Endothelial cell of umbilical vein (primary cell): ENCODE results near the gene FAM90A26. TPM values are rescaled to one million over a fixed set of nuclear protein-coding genes. Genes with fewer than 3 reads are reported as not detected.
"Not testable (repeated sequence)": the region's sequence is repeated elsewhere in the genome, so short reads cannot be mapped to it uniquely, and the experiment has no call there.

ENCODE experiments used
- BruUV-seq: library from RNA; stranded (reverse); fragments of 400-500 nt; replicated peaks from 2 replicates; lab custom pipeline; 2021; lab: Mats Ljungman, UMichigan
- CTCF ChIA-PET: fragments of 300-600, 350-600 bp; sonication (Branson Sonifier 250); formaldehyde crosslinking; loops from one replicate; lab custom pipeline; 2021; ENCODE audit warnings: antibody characterized with exemption, inconsistent platforms; lab: Charles Lee
- POLR2A ChIA-PET: fragments of 300-600, 350-600 bp; sonication (Branson Sonifier 250); formaldehyde crosslinking; loops from one replicate; lab custom pipeline; 2021; ENCODE audit warnings: antibody characterized with exemption, inconsistent platforms; lab: Charles Lee
- DNase-seq: peaks from one replicate; pipeline ENCODE4 v3.0.0-alpha.2; 2011; ENCODE audit warnings: low read depth, low spot score
- FAIRE-seq: peaks from 2 replicates; lab custom pipeline; 2011; peaks lifted over from hg19 to GRCh38; lab: Jason Lieb, UNC
- H2AFZ ChIP-seq: 2 replicates; pipeline ENCODE4 v1.6.0; 2012; ENCODE audit warnings: low read depth, low read length, control low read depth, inconsistent platforms
- H3K27ac ChIP-seq: 2 replicates; pipeline ENCODE4 v1.5.1; 2011; ENCODE audit warnings: low read depth, mild to moderate bottlenecking, control low read depth, low read length, moderate library complexity; ENCODE audit not compliant: insufficient read depth
- H3K27me3 ChIP-seq, 2 experiments: 2 replicates each; pipeline versions ENCODE4 v1.6.0 to v1.6.1; 2011; ENCODE audit warnings: low read length in 2 of 2, mixed read lengths in 1 of 2; ENCODE audit not compliant: control insufficient read depth in 2 of 2, insufficient read depth in 2 of 2
- H3K36me3 ChIP-seq, 2 experiments: 2 replicates in 1 of 2; 3 replicates in 1 of 2; pipeline ENCODE4 v1.5.1; 2011; ENCODE audit warnings: low read length in 2 of 2, mild to moderate bottlenecking in 1 of 2, moderate library complexity in 1 of 2; ENCODE audit not compliant: control insufficient read depth in 2 of 2, insufficient read depth in 2 of 2; ENCODE audit errors: extremely low read depth in 1 of 2
- H3K4me1 ChIP-seq: 3 replicates; pipeline ENCODE4 v1.5.1; 2011; ENCODE audit warnings: mild to moderate bottlenecking, low read length; ENCODE audit not compliant: control insufficient read depth, insufficient read depth; ENCODE audit errors: extremely low read depth
- H3K4me2 ChIP-seq: 2 replicates; pipeline ENCODE4 v1.6.1; 2011; ENCODE audit warnings: low read length, control low read depth, mixed read lengths; ENCODE audit not compliant: insufficient read depth
- H3K4me3 ChIP-seq, 3 experiments: fragments of 200-600 bp in 1 of 3; sonication (generic), shearing (Covaris generic) in 1 of 3; replicated peaks in 1 of 3; 2 replicates each; pipeline ENCODE4 v1.5.1; 2011 to 2016; ENCODE audit warnings: control low read depth in 3 of 3, low read length in 3 of 3, mild to moderate bottlenecking in 2 of 3, inconsistent platforms in 1 of 3, low read depth in 1 of 3, moderate library complexity in 1 of 3; ENCODE audit not compliant: insufficient read depth in 1 of 3
- H3K79me2 ChIP-seq: 2 replicates; pipeline ENCODE4 v1.6.0; 2012; ENCODE audit warnings: low read length, inconsistent platforms; ENCODE audit not compliant: control insufficient read depth, insufficient read depth
- H3K9ac ChIP-seq: replicated peaks from 2 replicates; pipeline ENCODE3; 2011; ENCODE audit warnings: low read length, control low read depth; ENCODE audit not compliant: insufficient read depth; ENCODE audit errors: extremely low read depth
- H3K9me1 ChIP-seq: replicated peaks from 3 replicates; pipeline ENCODE4 v1.6.0; 2011; ENCODE audit warnings: mild to moderate bottlenecking, low read length; ENCODE audit not compliant: control insufficient read depth, insufficient read depth; ENCODE audit errors: extremely low read depth
- H3K9me3 ChIP-seq: replicated peaks from 2 replicates; pipeline ENCODE4 v1.5.1; 2012; ENCODE audit warnings: low read length, inconsistent platforms; ENCODE audit not compliant: control insufficient read depth, insufficient read depth
- H4K20me1 ChIP-seq: replicated peaks from 2 replicates; pipeline ENCODE3; 2011; ENCODE audit warnings: mild to moderate bottlenecking, low read length; ENCODE audit not compliant: control insufficient read depth, insufficient read depth; ENCODE audit errors: extremely low read depth
- CTCF ChIP-seq, 2 donors: IDR thresholded peaks; 1 replicate in 1 of 2; 2 replicates in 1 of 2; pipeline ENCODE4 v1.5.1; 2011; ENCODE audit warnings: low read length in 2 of 2, mild to moderate bottlenecking in 2 of 2, moderate library complexity in 2 of 2, control low read depth in 1 of 2, inconsistent platforms in 1 of 2, low read depth in 1 of 2; ENCODE audit not compliant: insufficient read depth in 1 of 2; ENCODE audit errors: extremely low read depth in 1 of 2
- dilution Hi-C: fragments of 300-500 bp; cut with MboI; formaldehyde crosslinking; loops from one replicate; pipeline ENCODE4 v1.15.0; 2019; ENCODE audit warnings: low sequenced_read_pairs; ENCODE audit not compliant: extremely low pct_ligation_motif_present
- intact Hi-C: fragments of 100-400 bp; cut with micrococcal nuclease; formaldehyde crosslinking; loops from one replicate; pipeline ENCODE4 v1.10.0; 2022
- polyA plus RNA-seq, 4 experiments: library from polyadenylated mRNA; depleted of rRNA in 3 of 4; stranded (reverse) in 3 of 4; unstranded in 1 of 4; fragments of >200 nt; gene quantifications; 2 replicates each; pipeline versions ENCODE4 v1.2.1 to v1.2.3, GENCODE V29; 2011 to 2012; ENCODE audit warnings: missing spikeins in 1 of 4
- total RNA-seq: library from RNA; stranded (reverse); gene quantifications from 2 replicates; pipeline ENCODE4 v1.2.3, GENCODE V29; 2021

Gene FAM90A26
- total and polyA plus RNA-seq, 2 donors (not counting 3 experiments of a cell fraction or from before 2014, with no cell fraction given), result not detected

DNA sequence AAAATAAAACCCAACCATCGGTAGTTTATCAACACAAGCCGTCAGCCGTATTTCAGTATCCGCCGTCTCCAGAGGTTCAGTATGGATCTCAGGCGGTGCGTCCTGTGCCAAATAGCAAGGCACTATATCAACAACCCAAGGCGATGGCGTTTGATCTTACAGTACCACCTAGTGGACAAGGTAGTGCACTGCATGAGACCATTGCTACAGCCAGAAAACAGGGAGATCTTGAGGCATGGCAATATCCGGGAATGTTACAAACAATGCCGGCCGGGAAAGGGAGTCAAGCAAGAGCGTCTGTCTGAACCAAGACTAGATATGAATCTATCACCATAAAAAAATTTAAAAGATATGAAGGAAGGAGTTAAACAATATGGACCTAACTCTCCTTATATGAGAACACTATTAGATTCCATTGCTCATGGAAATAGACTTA, 46.6 kb upstream of the FAM90A26 start:
- H3K27ac ChIP-seq, H3K4me2 ChIP-seq, H2AFZ ChIP-seq, H3K79me2 ChIP-seq, H3K9me3 ChIP-seq, H3K4me1 ChIP-seq, H3K9ac ChIP-seq, BruUV-seq, H3K4me3 ChIP-seq, H3K36me3 ChIP-seq, H3K27me3 ChIP-seq, H4K20me1 ChIP-seq, dilution Hi-C loops, CTCF ChIA-PET, H3K9me1 ChIP-seq, POLR2A ChIA-PET: not testable (repeated sequence)
- intact Hi-C loops, result loop anchor here (5.0 kb wide), 1 partner anchor 161 kb away; no protein-coding TSS in a partner anchor
- TF ChIP-seq CTCF (IDR thresholded peaks at IDR 0.05; ENCODE audit: extremely low read depth in 1 of 2, insufficient read depth in 1 of 2, low read depth in 1 of 2, low read length in 2 of 2), result peak; percentile 45 to 63
- DNase-seq, result peak; percentile 73
- peak; percentile 78 for FAIRE-seq

DNA sequence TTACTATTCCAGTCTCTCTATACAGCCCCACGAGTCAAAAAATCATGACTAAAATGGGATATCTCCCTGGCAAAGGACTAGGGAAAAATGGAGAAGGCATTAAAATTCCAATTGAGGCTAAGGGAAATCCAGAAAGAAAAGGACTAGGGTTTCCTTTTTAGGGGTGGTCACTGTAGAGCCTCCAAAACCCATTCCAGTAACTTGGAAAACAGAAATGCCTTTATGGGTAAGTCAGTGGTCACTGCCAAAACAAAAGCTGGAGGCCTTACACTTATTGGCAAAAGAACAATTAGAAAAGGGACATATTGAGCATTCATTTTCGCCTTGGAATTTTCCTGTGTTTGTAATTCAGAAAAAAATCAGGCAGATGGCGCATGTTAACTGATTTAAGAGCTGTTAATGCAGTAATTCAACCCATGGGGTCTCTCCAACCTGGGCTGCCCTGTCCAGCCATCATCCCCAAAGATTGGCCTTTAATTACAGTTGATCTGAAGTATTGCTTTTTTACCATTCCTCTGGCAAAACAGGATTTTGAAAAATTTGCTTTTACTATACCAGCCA, 44.5 kb upstream of the FAM90A26 start:
- POLR2A ChIA-PET, FAIRE-seq: not testable (repeated sequence)
- CTCF ChIA-PET, result interaction anchor here (2.3 kb wide), 1 partner anchor 125 kb away, joined by 7 read pairs; no protein-coding TSS in a partner anchor

GRCh38 chr4:9131420-9131819, 38.8 kb upstream of the FAM90A26 start:
- FAIRE-seq, H3K4me3 ChIP-seq, H3K27me3 ChIP-seq, H3K9ac ChIP-seq, H3K9me1 ChIP-seq, POLR2A ChIA-PET, dilution Hi-C loops, H3K4me2 ChIP-seq, H4K20me1 ChIP-seq, H3K27ac ChIP-seq, H3K79me2 ChIP-seq, BruUV-seq, H3K9me3 ChIP-seq, H3K36me3 ChIP-seq, CTCF ChIA-PET, H2AFZ ChIP-seq, H3K4me1 ChIP-seq, DNase-seq, intact Hi-C loops: not testable (repeated sequence)

More for the DNA sequence above, 44.5 kb upstream of the FAM90A26 start:
- intact Hi-C loops, H3K9me3 ChIP-seq, H3K79me2 ChIP-seq, H3K27ac ChIP-seq, H3K4me3 ChIP-seq, BruUV-seq, H3K9me1 ChIP-seq, H4K20me1 ChIP-seq, H3K9ac ChIP-seq, H3K27me3 ChIP-seq, H3K4me1 ChIP-seq, dilution Hi-C loops, H3K36me3 ChIP-seq, H2AFZ ChIP-seq, H3K4me2 ChIP-seq: not testable (repeated sequence)
- DNase-seq, result peak; percentile 6
